Astrocyte (in vitro differentiated cells and primary cell): ENCODE data around the gene KCNJ12. TPM values are rescaled to one million over a fixed set of nuclear protein-coding genes. Genes with fewer than 3 reads are reported as not detected.

ENCODE experiments used
- DNase-seq: peaks from one replicate; pipeline ENCODE4 v3.0.0-alpha.2; 2010; ENCODE audit warnings: low read depth
- FAIRE-seq: peaks from 2 replicates; lab custom pipeline; 2011; peaks lifted over from hg19 to GRCh38; lab: Jason Lieb, UNC
- H2AFZ ChIP-seq: 2 replicates; pipeline ENCODE4 v1.6.0; 2012; ENCODE audit warnings: low read depth, low read length, inconsistent platforms
- H3K27ac ChIP-seq: 2 replicates; pipeline ENCODE4 v1.5.1; 2011; ENCODE audit warnings: low read depth, low read length, inconsistent platforms
- H3K27me3 ChIP-seq: 2 replicates; pipeline ENCODE4 v1.6.0; 2011; ENCODE audit warnings: low read length, inconsistent platforms; ENCODE audit not compliant: insufficient read depth
- H3K36me3 ChIP-seq: 2 replicates; pipeline ENCODE4 v1.5.1; 2011; ENCODE audit warnings: low read length, inconsistent platforms; ENCODE audit not compliant: insufficient read depth
- H3K4me1 ChIP-seq: 2 replicates; pipeline ENCODE4 v1.5.1; 2011; ENCODE audit warnings: low read length, inconsistent platforms; ENCODE audit not compliant: insufficient read depth
- H3K4me2 ChIP-seq: 2 replicates; pipeline ENCODE4 v1.6.0; 2012; ENCODE audit warnings: low read length, inconsistent platforms
- H3K4me3 ChIP-seq: 2 replicates; pipeline ENCODE4 v1.5.1; 2011; ENCODE audit warnings: low read depth, mild to moderate bottlenecking, low read length, inconsistent platforms; ENCODE audit not compliant: insufficient read depth
- H3K79me2 ChIP-seq: 2 replicates; pipeline ENCODE4 v1.6.0; 2012; ENCODE audit warnings: mild to moderate bottlenecking, low read length, inconsistent platforms; ENCODE audit not compliant: insufficient read depth
- H3K9ac ChIP-seq: 2 replicates; pipeline ENCODE4 v1.6.0; 2012; ENCODE audit warnings: mild to moderate bottlenecking, low read length, inconsistent platforms
- H3K9me3 ChIP-seq: 2 replicates; pipeline ENCODE4 v1.5.1; 2012; ENCODE audit warnings: low read depth, mild to moderate bottlenecking, low read length, inconsistent platforms; ENCODE audit not compliant: insufficient read depth
- H4K20me1 ChIP-seq: 2 replicates; pipeline ENCODE4 v1.6.0; 2012; ENCODE audit warnings: low read length, inconsistent platforms; ENCODE audit not compliant: insufficient read depth
- H3K27ac Mint-ChIP-seq: one replicate; pipeline ENCODE4 v1.8.0; 2021; ENCODE audit warnings: mild to moderate bottlenecking, mixed read lengths; ENCODE audit not compliant: unreplicated experiment
- H3K27me3 Mint-ChIP-seq: one replicate; pipeline ENCODE4 v1.8.0; 2021; ENCODE audit warnings: low read depth, mixed read lengths; ENCODE audit not compliant: unreplicated experiment
- H3K36me3 Mint-ChIP-seq: one replicate; pipeline ENCODE4 v1.8.0; 2021; ENCODE audit warnings: low read depth, mixed read lengths; ENCODE audit not compliant: unreplicated experiment
- H3K4me1 Mint-ChIP-seq: one replicate; pipeline ENCODE4 v1.8.0; 2021; ENCODE audit warnings: low read depth, mixed read lengths; ENCODE audit not compliant: unreplicated experiment
- H3K4me3 Mint-ChIP-seq: one replicate; pipeline ENCODE4 v1.8.0; 2021; ENCODE audit warnings: mild to moderate bottlenecking, moderate library complexity, mixed read lengths; ENCODE audit not compliant: unreplicated experiment
- H3K9me3 Mint-ChIP-seq: one replicate; pipeline ENCODE4 v1.8.0; 2021; ENCODE audit warnings: mild to moderate bottlenecking, mixed read lengths; ENCODE audit not compliant: unreplicated experiment
- CTCF ChIP-seq: IDR thresholded peaks from 2 replicates; pipeline ENCODE4 v1.5.1; 2011; ENCODE audit warnings: low read depth, mild to moderate bottlenecking, inconsistent platforms, low read length, moderate library complexity; ENCODE audit not compliant: insufficient read depth
- EZH2 ChIP-seq: IDR thresholded peaks from 2 replicates; pipeline ENCODE4 v1.6.1; 2012; ENCODE audit warnings: mild to moderate bottlenecking, low read length, inconsistent platforms; ENCODE audit not compliant: insufficient read depth
- total RNA-seq: library from RNA; stranded (reverse); gene quantifications from 2 replicates; pipeline ENCODE4 v1.2.1, GENCODE V29; 2021

KCNJ12 gene
- total RNA-seq, 1 donor from 2014 or later: 1.2 TPM

DNA sequence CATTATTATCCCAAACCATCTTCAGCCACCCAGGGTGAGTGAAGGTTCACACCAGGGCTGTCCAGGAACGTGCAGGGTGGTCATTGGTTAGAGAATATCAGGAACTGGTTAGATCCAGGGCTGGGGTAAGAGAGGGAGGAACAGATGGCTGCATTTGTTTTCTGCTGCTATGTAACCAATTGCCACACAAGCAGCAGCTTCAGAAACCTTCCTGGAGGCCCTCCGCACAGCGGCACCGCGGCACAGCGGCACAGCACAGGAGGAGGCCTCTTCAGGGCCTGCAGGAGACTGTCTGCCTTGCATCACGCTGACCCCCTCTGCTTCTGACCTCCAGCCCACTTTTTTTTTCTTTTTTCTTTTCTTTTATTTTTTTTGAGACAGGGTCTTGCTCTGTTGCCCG, 86.1 kb downstream of the KCNJ12 start:
- H3K4me1 Mint-ChIP-seq: peaks cover 3% of the 10 kb centered on the region

GRCh38 chr17:21463204-21463661, 87.1 kb downstream of the KCNJ12 start:
- H3K27me3 Mint-ChIP-seq: peaks cover 68% of the 10 kb centered on the region
- no peak overlapping the region for H3K27ac ChIP-seq
- TF ChIP-seq EZH2 (no peak), CTCF (no peak)
- peak overlapping the region; percentile 40 for H3K4me3 Mint-ChIP-seq
- no peak overlapping the region for H3K9ac ChIP-seq
- peaks cover 14% of the 10 kb centered on the region for H3K27me3 ChIP-seq
- H3K36me3 ChIP-seq: no peaks in the 10 kb centered on the region
- no peak overlapping the region for H2AFZ ChIP-seq
- H3K79me2 ChIP-seq: no peaks in the 10 kb centered on the region
- H3K27ac Mint-ChIP-seq: no peak overlapping the region
- no peak overlapping the region for H3K4me2 ChIP-seq
- no peaks in the 10 kb centered on the region for H3K36me3 Mint-ChIP-seq
- H3K4me1 ChIP-seq: peaks cover 4% of the 10 kb centered on the region
- peaks cover 5% of the 10 kb centered on the region for H3K9me3 Mint-ChIP-seq
- no peak for FAIRE-seq
- no peak for DNase-seq
- peaks cover 3% of the 10 kb centered on the region for H3K4me1 Mint-ChIP-seq
- no peaks in the 10 kb centered on the region for H3K9me3 ChIP-seq
- no peak overlapping the region for H3K4me3 ChIP-seq
- H4K20me1 ChIP-seq: no peaks in the 10 kb centered on the region

More for the DNA sequence above, 86.1 kb downstream of the KCNJ12 start:
- H3K4me3 Mint-ChIP-seq: no peak overlapping the region
- FAIRE-seq (no peak), DNase-seq (no peak)
- Histone ChIP-seq H3K36me3 (no peaks in the 10 kb centered on the region), H2AFZ (no peak overlapping the region), H3K27me3 (peaks cover 14% of the 10 kb centered on the region), H3K4me2 (no peak overlapping the region), H3K27ac (no peak overlapping the region), H3K4me1 (peaks cover 8% of the 10 kb centered on the region), H3K9ac (no peak overlapping the region), H3K9me3 (no peaks in the 10 kb centered on the region), H3K4me3 (no peak overlapping the region), H3K79me2 (no peaks in the 10 kb centered on the region), H4K20me1 (no peaks in the 10 kb centered on the region)
- TF ChIP-seq EZH2 (no peak), CTCF (no peak)
- no peak overlapping the region for H3K27ac Mint-ChIP-seq
- peaks cover 2% of the 10 kb centered on the region for H3K9me3 Mint-ChIP-seq
- H3K27me3 Mint-ChIP-seq: peaks cover 65% of the 10 kb centered on the region
- no peaks in the 10 kb centered on the region for H3K36me3 Mint-ChIP-seq

- Histone ChIP-seq H4K20me1 (no peaks in the 10 kb centered on the region), H3K4me3 (no peak overlapping the region), H3K4me2 (peak overlapping the region; percentile 55), H3K4me1 (peaks cover 4% of the 10 kb centered on the region), H2AFZ (no peak overlapping the region), H3K27ac (no peak overlapping the region), H3K79me2 (no peaks in the 10 kb centered on the region), H3K36me3 (no peaks in the 10 kb centered on the region), H3K9me3 (no peaks in the 10 kb centered on the region), H3K9ac (no peak overlapping the region), H3K27me3 (peaks cover 14% of the 10 kb centered on the region)
- Mint-ChIP-seq H3K27me3 (peaks cover 68% of the 10 kb centered on the region), H3K4me1 (peaks cover 3% of the 10 kb centered on the region), H3K36me3 (peaks cover 2% of the 10 kb centered on the region), H3K9me3 (peaks cover 10% of the 10 kb centered on the region), H3K27ac (no peak overlapping the region), H3K4me3 (peak overlapping the region; percentile 50)
- DNase-seq (no peak), FAIRE-seq (no peak)
- TF ChIP-seq CTCF: no peak
- peak; percentile 83 for TF ChIP-seq EZH2
Measured at GRCh38 chr17:21463779-21464407, 87.7 kb downstream of the KCNJ12 start.
